H1 (cell line): Measurements from ENCODE around the gene KCNC1. TPM values are rescaled to one million over a fixed set of nuclear protein-coding genes. Genes with fewer than 3 reads are reported as not detected.

Experiments
- CTCF ChIA-PET: fragments of 300-600 bp; sonication (Branson Sonifier 250); formaldehyde crosslinking; loops from one replicate; lab custom pipeline; 2021; ENCODE audit not compliant: partially characterized antibody; lab: Charles Lee
- POLR2A ChIA-PET: fragments of 300-600 bp; sonication (Branson Sonifier 250); formaldehyde crosslinking; loops from one replicate; lab custom pipeline; 2021; ENCODE audit warnings: inconsistent platforms; ENCODE audit not compliant: partially characterized antibody; lab: Charles Lee
- DNase-seq, 2 experiments: peaks; one replicate each; pipeline versions ENCODE4 v3.0.0 to v3.0.0-alpha.2; 2010 to 2022; ENCODE audit warnings: low spot score in 2 of 2, low read depth in 1 of 2, mixed read lengths in 1 of 2
- FAIRE-seq: peaks from 2 replicates; lab custom pipeline; 2011; peaks lifted over from hg19 to GRCh38; lab: Jason Lieb, UNC
- H2AFZ ChIP-seq: 2 replicates; pipeline ENCODE4 v1.8.1; 2012; ENCODE audit warnings: low read length, inconsistent platforms
- H2AK5ac ChIP-seq: 2 replicates; pipeline ENCODE4 v1.6.1; 2013; ENCODE audit warnings: low read depth, low read length
- H2BK120ac ChIP-seq: replicated peaks from 2 replicates; pipeline ENCODE3; 2013; ENCODE audit warnings: low read depth, low read length, inconsistent platforms
- H2BK12ac ChIP-seq: 2 replicates; pipeline ENCODE4 v1.6.1; 2013; ENCODE audit warnings: low read depth, low read length
- H2BK15ac ChIP-seq: 2 replicates; pipeline ENCODE4 v1.6.1; 2013; ENCODE audit warnings: low read length
- H2BK20ac ChIP-seq: 2 replicates; pipeline ENCODE4 v1.6.1; 2013; ENCODE audit warnings: low read length
- H2BK5ac ChIP-seq: 2 replicates; pipeline ENCODE4 v1.6.1; 2013; ENCODE audit warnings: low read depth, low read length
- H3K14ac ChIP-seq: 2 replicates; pipeline ENCODE4 v1.6.1; 2013; ENCODE audit warnings: inconsistent platforms; ENCODE audit not compliant: insufficient read length
- H3K18ac ChIP-seq: 2 replicates; pipeline ENCODE4 v1.6.1; 2013; ENCODE audit warnings: low read length; ENCODE audit errors: extremely low read depth
- H3K23ac ChIP-seq: 2 replicates; pipeline ENCODE4 v1.6.1; 2013; ENCODE audit warnings: inconsistent platforms; ENCODE audit not compliant: insufficient read length
- H3K23me2 ChIP-seq: 2 replicates; pipeline ENCODE4 v1.6.1; 2013; ENCODE audit warnings: low read depth, low read length
- H3K27ac ChIP-seq: 2 replicates; pipeline ENCODE4 v1.6.1; 2011; ENCODE audit warnings: low read depth, low read length, inconsistent platforms
- H3K27me3 ChIP-seq, 4 experiments: replicated peaks in 1 of 4; 1 replicate in 1 of 4; 2 replicates in 3 of 4; pipeline versions ENCODE4 v1.6.1 to v1.8.1; 2011 to 2013; ENCODE audit warnings: low read length in 3 of 4, mild to moderate bottlenecking in 3 of 4, inconsistent platforms in 2 of 4, mixed read lengths in 2 of 4, moderate library complexity in 1 of 4; ENCODE audit not compliant: control insufficient read depth in 3 of 4, insufficient read depth in 3 of 4; ENCODE audit errors: extremely low read depth in 1 of 4
- H3K36me3 ChIP-seq, 4 experiments: 2 replicates each; pipeline versions ENCODE4 v1.6.1 to v1.8.1; 2011 to 2013; ENCODE audit warnings: mild to moderate bottlenecking in 4 of 4, low read length in 3 of 4, moderate library complexity in 2 of 4, control low read depth in 1 of 4, inconsistent platforms in 1 of 4; ENCODE audit not compliant: insufficient read depth in 4 of 4, control insufficient read depth in 2 of 4
- H3K4ac ChIP-seq: replicated peaks from 2 replicates; pipeline ENCODE3; 2013; ENCODE audit warnings: low read length, low read depth, mixed read lengths, inconsistent platforms; ENCODE audit not compliant: insufficient read length
- H3K4me1 ChIP-seq, 4 experiments: replicated peaks in 1 of 4; 1 replicate in 1 of 4; 2 replicates in 3 of 4; pipeline versions ENCODE4 v1.6.1 to v1.8.1; 2011 to 2013; ENCODE audit warnings: low read length in 3 of 4, inconsistent platforms in 2 of 4, mixed read lengths in 1 of 4; ENCODE audit not compliant: insufficient read depth in 4 of 4, control insufficient read depth in 3 of 4
- H3K4me2 ChIP-seq, 2 experiments: 2 replicates each; pipeline versions ENCODE4 v1.6.1 to v1.8.1; 2011 to 2013; ENCODE audit warnings: low read depth in 2 of 2, low read length in 2 of 2, control low read depth in 1 of 2, inconsistent platforms in 1 of 2, mild to moderate bottlenecking in 1 of 2; ENCODE audit not compliant: insufficient read depth in 1 of 2
- H3K4me3 ChIP-seq, 4 experiments: fragments of 200-600, 300-600 bp in 1 of 4; sonication (generic), shearing (Covaris generic), sonication (Bioruptor Twin) in 1 of 4; 2 replicates each; pipeline versions ENCODE4 v1.5.1 to v1.8.1; 2011 to 2016; ENCODE audit warnings: low read length in 4 of 4, low read depth in 3 of 4, control low read depth in 2 of 4, inconsistent platforms in 2 of 4, mild to moderate bottlenecking in 2 of 4, mixed read lengths in 1 of 4, moderate library complexity in 1 of 4; ENCODE audit not compliant: insufficient read depth in 2 of 4; ENCODE audit errors: extremely low read depth in 1 of 4
- H3K56ac ChIP-seq: replicated peaks from 2 replicates; pipeline ENCODE3; 2013; ENCODE audit warnings: low read depth, mild to moderate bottlenecking, mixed read lengths, low read length, inconsistent platforms; ENCODE audit not compliant: insufficient read length
- H3K79me1 ChIP-seq: 2 replicates; pipeline ENCODE4 v1.6.1; 2013; ENCODE audit warnings: low read depth, low read length, control low read depth
- H3K79me2 ChIP-seq, 2 experiments: 2 replicates each; pipeline versions ENCODE4 v1.6.1 to v1.8.1; 2012 to 2013; ENCODE audit warnings: low read length in 2 of 2, mild to moderate bottlenecking in 2 of 2, inconsistent platforms in 1 of 2; ENCODE audit not compliant: insufficient read depth in 2 of 2, control insufficient read depth in 1 of 2
- H3K9ac ChIP-seq, 4 experiments: replicated peaks in 1 of 4; 1 replicate in 1 of 4; 2 replicates in 3 of 4; pipeline versions ENCODE4 v1.6.1 to v1.8.1; 2011 to 2013; ENCODE audit warnings: low read depth in 3 of 4, low read length in 3 of 4, control low read depth in 2 of 4, mild to moderate bottlenecking in 2 of 4, moderate library complexity in 2 of 4, inconsistent platforms in 1 of 4; ENCODE audit errors: extremely low read depth in 1 of 4
- H3K9me3 ChIP-seq, 2 experiments: 2 replicates each; pipeline versions ENCODE4 v1.6.1 to v1.8.1; 2012 to 2013; ENCODE audit warnings: mild to moderate bottlenecking in 2 of 2, moderate library complexity in 2 of 2, control low read depth in 1 of 2, inconsistent platforms in 1 of 2, low read depth in 1 of 2, low read length in 1 of 2, mixed read lengths in 1 of 2; ENCODE audit not compliant: insufficient read depth in 2 of 2
- H4K20me1 ChIP-seq, 2 experiments: replicated peaks in 1 of 2; 2 replicates each; pipeline versions ENCODE3 to v1.8.1; 2011 to 2013; ENCODE audit warnings: inconsistent platforms in 2 of 2, low read length in 2 of 2, mild to moderate bottlenecking in 1 of 2; ENCODE audit not compliant: insufficient read depth in 2 of 2, control insufficient read depth in 1 of 2
- H4K5ac ChIP-seq: 2 replicates; pipeline ENCODE4 v1.6.1; 2013; ENCODE audit warnings: low read length, low read depth, mixed read lengths, inconsistent platforms; ENCODE audit not compliant: insufficient read length
- H4K8ac ChIP-seq: 2 replicates; pipeline ENCODE4 v1.8.0; 2013; ENCODE audit warnings: mild to moderate bottlenecking, moderate library complexity, low read length, inconsistent platforms; ENCODE audit not compliant: insufficient read depth; ENCODE audit errors: extremely low read depth
- H4K91ac ChIP-seq: replicated peaks from 2 replicates; pipeline ENCODE3; 2013; ENCODE audit warnings: low read length, mixed read lengths, inconsistent platforms; ENCODE audit not compliant: insufficient read length
- BRCA1 ChIP-seq: IDR thresholded peaks from 2 replicates; pipeline ENCODE4 v1.6.1; 2012; ENCODE audit warnings: low read depth, low read length, improper control_type of control experiment
- KDM5A ChIP-seq: fragments of 200-600 bp; IDR thresholded peaks from 2 replicates; pipeline ENCODE4 v1.7.1; 2012; ENCODE audit warnings: mild to moderate bottlenecking, low read length, inconsistent platforms, mixed read lengths
- NRF1 ChIP-seq: IDR thresholded peaks from 2 replicates; pipeline ENCODE4 v1.6.1; 2011; ENCODE audit warnings: mild to moderate bottlenecking, low read depth, low read length, improper control_type of control experiment
- POU5F1 ChIP-seq: IDR thresholded peaks from 2 replicates; pipeline ENCODE4 v1.6.1; 2011; ENCODE audit warnings: low read depth, mild to moderate bottlenecking, low read length, moderate library complexity
- SIRT6 ChIP-seq: IDR thresholded peaks from one replicate; pipeline ENCODE4 v1.7.1; 2012; ENCODE audit warnings: low read length, inconsistent platforms
- SP1 ChIP-seq: IDR thresholded peaks from 2 replicates; pipeline ENCODE4 v1.6.1; 2011; ENCODE audit warnings: low read depth, low read length
- SP2 ChIP-seq: IDR thresholded peaks from 2 replicates; pipeline ENCODE4 v1.6.1; 2012; ENCODE audit warnings: mild to moderate bottlenecking, low read length, inconsistent platforms
- WGBS, 2 experiments: shearing (Covaris generic) in 1 of 2; methylation state at CpG; one replicate each; pipeline versions ENCODE4 v1.1.6 to v1.1.7; 2013 to 2015; ENCODE audit warnings: low lambda C conversion rate in 2 of 2, mixed read lengths in 2 of 2, inconsistent platforms in 1 of 2, low coverage in 1 of 2, missing lambda C conversion rate in 1 of 2; ENCODE audit not compliant: insufficient replicate concordance in 2 of 2, insufficient coverage in 1 of 2, insufficient read length in 1 of 2; ENCODE audit errors: extremely low coverage in 1 of 2, missing lambda C conversion rate in 1 of 2; 5-methylcytosine and 5-hydroxymethylcytosine counted together
- polyA plus RNA-seq, 7 experiments: library from polyadenylated mRNA; depleted of rRNA in 3 of 7; stranded (reverse) in 5 of 7; unstranded in 2 of 7; fragments of >200 nt in 5 of 7; fragments of 200-250 nt in 2 of 7; gene quantifications; 1 replicate in 5 of 7; 2 replicates in 1 of 7; 4 replicates in 1 of 7; pipeline versions ENCODE4 v1.2.1 to v1.2.3, GENCODE V29; 2011 to 2013; ENCODE audit warnings: missing spikeins in 2 of 7, mixed read lengths in 2 of 7
- total RNA-seq: library from RNA; stranded (reverse); fragmentation: NEBNext Ultra II Directional; extraction: Animal tissue kit (Norgen Biotek cat#: 25700); gene quantifications from 2 replicates; pipeline ENCODE4 v1.2.1, GENCODE V29; 2021

Gene KCNC1
- total and polyA plus RNA-seq, 2 of the 8 experiments (the other 6 are each of a cell fraction or from before 2014, with no cell fraction given): 0.11 to 0.26 TPM

DNA sequence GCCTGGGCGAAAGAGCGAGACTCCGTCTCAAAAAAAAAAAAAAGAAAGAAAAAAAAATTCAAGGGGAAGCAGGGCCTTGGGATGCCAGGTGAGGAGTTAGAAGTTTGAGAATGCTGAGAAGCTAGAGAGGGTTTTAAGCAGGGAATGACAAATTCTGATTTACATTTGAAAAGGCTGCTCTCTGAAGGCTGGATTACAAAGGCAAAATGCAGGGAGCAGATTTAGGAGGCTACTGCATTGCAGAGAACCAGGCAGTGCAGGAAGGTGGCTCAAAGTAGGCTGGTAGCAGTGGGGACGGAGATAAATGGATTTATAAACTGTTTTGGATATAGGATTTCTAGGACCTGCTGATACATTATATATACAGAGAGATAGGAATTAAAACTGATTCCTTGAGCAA is 66.6 kb downstream of the KCNC1 start:
- WGBS, 2 experiments: 78% methylated on average over 1 of the region's 4 CpGs; no CpG with 5 or more reads in 1 of the 2 experiments
- Histone ChIP-seq H2AK5ac (no peak overlapping the region), H3K56ac (no peak overlapping the region), H3K4me3 (peak overlapping the region in 1 of 4 experiments; percentile 25; a peak in 1 of 8 replicates), H2BK12ac (no peak overlapping the region), H3K9me3 (peaks cover 0 to 5% of the 10 kb centered on the region in 2 experiments; a peak in 2 of 4 replicates), H3K79me2 (no peaks in the 10 kb centered on the region), H3K4me1 (peaks cover 0 to 11% (median 4%) of the 10 kb centered on the region in 4 experiments; a peak in 5 of 7 replicates), H4K91ac (no peak overlapping the region), H3K18ac (no peak overlapping the region), H3K23ac (no peak overlapping the region), H3K27ac (no peak overlapping the region), H3K14ac (no peak overlapping the region), H4K8ac (no peak overlapping the region), H3K36me3 (no peaks in the 10 kb centered on the region), H4K20me1 (no peaks in the 10 kb centered on the region), H2BK20ac (no peak overlapping the region), H2BK5ac (no peak overlapping the region), H3K9ac (no peak overlapping the region), H3K79me1 (no peaks in the 10 kb centered on the region), H2BK15ac (no peak overlapping the region), H3K4ac (no peak overlapping the region), H2AFZ (no peak overlapping the region), H4K5ac (no peak overlapping the region), H2BK120ac (no peak overlapping the region), H3K27me3 (no peaks in the 10 kb centered on the region; a peak in 1 of 7 replicates), H3K4me2 (peak overlapping the region in 1 of 2 experiments; percentile 45; a peak in 1 of 4 replicates), H3K23me2 (no peaks in the 10 kb centered on the region)
- peak in 1 of 2 experiments; percentile 38 for DNase-seq
- POLR2A ChIA-PET: interaction anchor here (1.1 kb wide), 1 partner anchor 14 kb away, joined by 3 read pairs; no protein-coding TSS in a partner anchor
- FAIRE-seq: peak; percentile 96
- CTCF ChIA-PET: interaction anchor here (0.8 to 3.1 kb wide), 7 partner anchors 10 to 70 kb away, joined by 3 to 14 read pairs (median 6); no protein-coding TSS in a partner anchor
- TF ChIP-seq POU5F1 (no peak), SIRT6 (no peak), KDM5A (no peak), SP1 (no peak), SP2 (no peak), NRF1 (no peak), BRCA1 (no peak)
